Nephron progenitor cell (in vitro differentiated cells): ENCODE results near the gene TIAL1.

ENCODE experiments used
- DNase-seq: peaks from one replicate; pipeline ENCODE4 v3.0.0; 2021
- H3K27ac Mint-ChIP-seq: 2 replicates; pipeline ENCODE4 v1.8.0; 2021; ENCODE audit warnings: mild to moderate bottlenecking, moderate library complexity, mixed read lengths
- H3K27me3 Mint-ChIP-seq: 2 replicates; pipeline ENCODE4 v1.8.0; 2021; ENCODE audit warnings: mild to moderate bottlenecking, low read depth, mixed read lengths; ENCODE audit not compliant: poor library complexity
- H3K36me3 Mint-ChIP-seq: 2 replicates; pipeline ENCODE4 v1.8.0; 2021; ENCODE audit warnings: low read depth, mixed read lengths
- H3K4me1 Mint-ChIP-seq: 2 replicates; pipeline ENCODE4 v1.8.0; 2021; ENCODE audit warnings: mixed read lengths
- H3K4me3 Mint-ChIP-seq: 2 replicates; pipeline ENCODE4 v1.8.0; 2021; ENCODE audit warnings: mild to moderate bottlenecking, moderate library complexity, mixed read lengths
- H3K9me3 Mint-ChIP-seq: 2 replicates; pipeline ENCODE4 v1.8.0; 2021; ENCODE audit warnings: mild to moderate bottlenecking, moderate library complexity, mixed read lengths
- CTCF ChIP-seq: fragments of 200-600 bp; sonication (generic); IDR thresholded peaks from 2 replicates; pipeline ENCODE4 v1.5.0; 2021; ENCODE audit warnings: antibody characterized with exemption

TIAL1 gene

GRCh38 chr10:119595676-119596515 is 868 bp downstream of the TIAL1 start:
- Mint-ChIP-seq H3K4me3 (peak overlapping the region; percentile 92), H3K27me3 (peaks cover 4% of the 10 kb centered on the region), H3K9me3 (peaks cover 16% of the 10 kb centered on the region), H3K27ac (peak overlapping the region; percentile 79), H3K4me1 (peaks cover 49% of the 10 kb centered on the region), H3K36me3 (peaks cover 40% of the 10 kb centered on the region)
- TF ChIP-seq CTCF = no peak
- DNase-seq = peak; percentile 41

GRCh38 chr10:119595134-119595675 is 1.6 kb downstream of the TIAL1 start:
- TF ChIP-seq CTCF = no peak
- Mint-ChIP-seq H3K4me1 (peaks cover 49% of the 10 kb centered on the region), H3K27me3 (peaks cover 4% of the 10 kb centered on the region), H3K27ac (peak overlapping the region; percentile 79), H3K36me3 (peaks cover 40% of the 10 kb centered on the region), H3K9me3 (peaks cover 16% of the 10 kb centered on the region), H3K4me3 (peak overlapping the region; percentile 92)
- no peak for DNase-seq

- Mint-ChIP-seq H3K4me1 (peaks cover 14% of the 10 kb centered on the region), H3K4me3 (no peak overlapping the region), H3K27ac (no peak overlapping the region), H3K27me3 (no peaks in the 10 kb centered on the region), H3K9me3 (peaks cover 5% of the 10 kb centered on the region), H3K36me3 (peaks cover 19% of the 10 kb centered on the region)
- no peak for TF ChIP-seq CTCF
- no peak for DNase-seq
These were observed 8.7 kb downstream of the TIAL1 start for GRCh38 chr10:119588071-119588470.

GRCh38 chr10:119578355-119578754 is 18.4 kb downstream of the TIAL1 start:
- no peak overlapping the region for H3K27ac Mint-ChIP-seq
- H3K36me3 Mint-ChIP-seq = peaks cover 62% of the 10 kb centered on the region
- no peak overlapping the region for H3K4me3 Mint-ChIP-seq
- H3K4me1 Mint-ChIP-seq = no peaks in the 10 kb centered on the region
- no peaks in the 10 kb centered on the region for H3K9me3 Mint-ChIP-seq
- no peaks in the 10 kb centered on the region for H3K27me3 Mint-ChIP-seq
- no peak for TF ChIP-seq CTCF
- DNase-seq = no peak

- no peak for DNase-seq
- peaks cover 58% of the 10 kb centered on the region for H3K36me3 Mint-ChIP-seq
- no peaks in the 10 kb centered on the region for H3K4me1 Mint-ChIP-seq
- no peak overlapping the region for H3K4me3 Mint-ChIP-seq
- no peaks in the 10 kb centered on the region for H3K27me3 Mint-ChIP-seq
- H3K27ac Mint-ChIP-seq = no peak overlapping the region
- no peaks in the 10 kb centered on the region for H3K9me3 Mint-ChIP-seq
- no peak for TF ChIP-seq CTCF
These were observed 20.8 kb downstream of the TIAL1 start for GRCh38 chr10:119575991-119576390.
